Occipital lobe (tissue), 2 donors: Measurements from ENCODE around the gene ANKS1A. TPM values are rescaled to one million over a fixed set of nuclear protein-coding genes. Genes with fewer than 3 reads are reported as not detected.

Experiments
- DNase-seq: peaks from one replicate; lab custom pipeline; 2025; lab: John Stamatoyannopoulos, UW
- total RNA-seq: library from RNA; depleted of rRNA; stranded (reverse); fragments of >200 nt; gene quantifications from one replicate; pipeline ENCODE4 v1.2.3, GENCODE V29; 2014

The ANKS1A gene
- total RNA-seq, 1 donor from 2014 or later = 11.4 TPM

GRCh38 chr6:35019171-35019570, 130.1 kb downstream of the ANKS1A start:
- no peak for DNase-seq

- no peak for DNase-seq
Observed at GRCh38 chr6:35019831-35020230, 130.8 kb downstream of the ANKS1A start.

- no peak for DNase-seq
Observed at GRCh38 chr6:35021004-35021403, 131.9 kb downstream of the ANKS1A start.

- DNase-seq = no peak
Observed at GRCh38 chr6:35023091-35024000, 134.3 kb downstream of the ANKS1A start.

GRCh38 chr6:35024551-35025054, 135.5 kb downstream of the ANKS1A start:
- DNase-seq = no peak

GRCh38 chr6:35025232-35026188, 136.5 kb downstream of the ANKS1A start:
- no peak for DNase-seq

GRCh38 chr6:35026434-35027222, 137.6 kb downstream of the ANKS1A start:
- DNase-seq = no peak

GRCh38 chr6:35027807-35028206, 138.8 kb downstream of the ANKS1A start:
- no peak for DNase-seq

- DNase-seq = no peak
Observed at GRCh38 chr6:35028781-35029769, 140.0 kb downstream of the ANKS1A start.

- DNase-seq = no peak
Observed at GRCh38 chr6:35030099-35030498, 141.0 kb downstream of the ANKS1A start.

GRCh38 chr6:35031611-35032529, 142.8 kb downstream of the ANKS1A start:
- DNase-seq = no peak

GRCh38 chr6:35033683-35034082, 144.6 kb downstream of the ANKS1A start:
- DNase-seq = no peak

GRCh38 chr6:35034411-35035191, 145.5 kb downstream of the ANKS1A start:
- no peak for DNase-seq

GRCh38 chr6:35035481-35036030, 146.5 kb downstream of the ANKS1A start:
- DNase-seq = no peak

GRCh38 chr6:35036059-35036827, 147.2 kb downstream of the ANKS1A start:
- DNase-seq = no peak

GRCh38 chr6:35036828-35037663, 148.0 kb downstream of the ANKS1A start:
- no peak for DNase-seq
